GM06990 (cell line): ENCODE results near the gene TOR1AIP1.

Source experiments
- DNase-seq: peaks from one replicate; pipeline ENCODE4 v3.0.0-alpha.2; 2011; ENCODE audit not compliant: insufficient read length; ENCODE audit errors: extremely low read depth
- H3K27me3 ChIP-seq: replicated peaks from 2 replicates; pipeline ENCODE4 v1.6.0; 2011; ENCODE audit warnings: low read length; ENCODE audit not compliant: control insufficient read depth, insufficient read depth
- H3K36me3 ChIP-seq: 2 replicates; pipeline ENCODE4 v1.5.1; 2011; ENCODE audit warnings: low read length; ENCODE audit not compliant: control insufficient read depth, insufficient read depth
- H3K4me3 ChIP-seq: replicated peaks from 2 replicates; pipeline ENCODE4 v1.5.1; 2011; ENCODE audit warnings: low read depth, mild to moderate bottlenecking, control low read depth, low read length
- TF ChIP-seq, protein P1 (sequence below): IDR thresholded peaks from 2 replicates; pipeline ENCODE4 v1.5.1; 2011; ENCODE audit warnings: low read length, control low read depth, mild to moderate bottlenecking, inconsistent platforms; ENCODE audit not compliant: insufficient read depth, poor library complexity, severe bottlenecking

TOR1AIP1 gene

DNA sequence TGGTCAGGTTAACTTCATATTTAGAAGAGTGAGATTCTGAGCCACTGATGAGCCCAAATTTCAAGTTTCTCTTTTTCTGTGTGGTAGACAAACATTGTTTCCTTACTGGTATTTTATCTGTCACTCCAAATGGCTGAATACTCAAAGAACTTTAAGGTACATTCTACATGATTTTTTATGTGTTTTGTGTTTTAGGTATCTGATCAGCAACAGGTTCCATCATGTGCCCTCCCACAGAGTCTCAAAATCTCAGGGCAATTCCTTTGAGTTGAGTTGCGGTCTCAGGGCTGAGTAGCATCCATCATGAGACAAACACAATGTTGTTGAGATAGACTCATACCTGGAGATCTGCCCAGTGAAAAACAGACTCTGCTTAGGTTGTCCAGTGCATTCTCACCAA lies 57.9 kb downstream of the TOR1AIP1 start:
- Histone ChIP-seq H3K4me3 (no peak overlapping the region), H3K36me3 (no peaks in the 10 kb centered on the region), H3K27me3 (no peaks in the 10 kb centered on the region)
- DNase-seq = no peak
- TF ChIP-seq, protein P1, sequence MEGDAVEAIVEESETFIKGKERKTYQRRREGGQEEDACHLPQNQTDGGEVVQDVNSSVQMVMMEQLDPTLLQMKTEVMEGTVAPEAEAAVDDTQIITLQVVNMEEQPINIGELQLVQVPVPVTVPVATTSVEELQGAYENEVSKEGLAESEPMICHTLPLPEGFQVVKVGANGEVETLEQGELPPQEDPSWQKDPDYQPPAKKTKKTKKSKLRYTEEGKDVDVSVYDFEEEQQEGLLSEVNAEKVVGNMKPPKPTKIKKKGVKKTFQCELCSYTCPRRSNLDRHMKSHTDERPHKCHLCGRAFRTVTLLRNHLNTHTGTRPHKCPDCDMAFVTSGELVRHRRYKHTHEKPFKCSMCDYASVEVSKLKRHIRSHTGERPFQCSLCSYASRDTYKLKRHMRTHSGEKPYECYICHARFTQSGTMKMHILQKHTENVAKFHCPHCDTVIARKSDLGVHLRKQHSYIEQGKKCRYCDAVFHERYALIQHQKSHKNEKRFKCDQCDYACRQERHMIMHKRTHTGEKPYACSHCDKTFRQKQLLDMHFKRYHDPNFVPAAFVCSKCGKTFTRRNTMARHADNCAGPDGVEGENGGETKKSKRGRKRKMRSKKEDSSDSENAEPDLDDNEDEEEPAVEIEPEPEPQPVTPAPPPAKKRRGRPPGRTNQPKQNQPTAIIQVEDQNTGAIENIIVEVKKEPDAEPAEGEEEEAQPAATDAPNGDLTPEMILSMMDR = no peak

DNA sequence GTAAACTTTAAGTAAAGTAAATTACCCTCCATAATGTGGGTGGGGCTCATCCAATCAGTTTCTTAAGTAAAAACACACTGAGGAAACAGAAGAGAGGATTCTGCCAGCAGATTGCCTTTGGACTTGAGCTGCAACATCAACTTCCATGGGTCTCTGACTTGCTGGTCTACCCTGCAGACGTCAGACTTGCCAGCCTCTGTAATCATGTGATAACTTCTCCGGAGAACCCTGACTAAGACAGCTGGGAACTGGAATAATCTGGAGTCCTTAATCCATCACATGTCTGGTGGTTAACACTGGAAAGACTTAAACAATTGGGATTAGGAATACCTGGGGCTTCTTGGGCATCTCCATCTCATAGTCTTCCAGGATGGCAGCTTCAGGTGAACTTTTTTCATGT lies 59.4 kb downstream of the TOR1AIP1 start:
- TF ChIP-seq, protein P1 = no peak

DNA sequence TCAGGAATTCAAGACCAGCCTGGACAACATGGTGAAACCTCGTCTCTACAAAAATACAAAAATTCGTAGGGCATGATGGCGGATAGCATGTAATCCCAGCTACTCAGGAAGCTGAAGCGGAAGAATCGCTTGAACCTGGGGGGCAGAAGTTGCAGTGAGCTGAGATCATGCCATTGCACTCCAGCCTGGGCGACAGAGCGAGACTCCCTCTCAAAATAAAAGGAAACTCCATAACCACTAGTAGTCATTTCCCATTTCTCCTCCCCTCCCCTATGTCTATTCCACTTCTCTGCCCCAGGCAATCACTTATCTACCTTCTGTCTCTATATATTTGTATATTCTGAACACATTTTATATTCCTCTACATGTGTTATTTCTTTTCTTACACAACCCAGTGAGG lies 68.6 kb downstream of the TOR1AIP1 start:
- no peak overlapping the region for H3K4me3 ChIP-seq
- no peaks in the 10 kb centered on the region for H3K36me3 ChIP-seq
- DNase-seq = no peak
- TF ChIP-seq, protein P1 = no peak
- no peaks in the 10 kb centered on the region for H3K27me3 ChIP-seq

More for the DNA sequence above, 59.4 kb downstream of the TOR1AIP1 start:
- no peak for DNase-seq
- Histone ChIP-seq H3K36me3 (no peaks in the 10 kb centered on the region), H3K27me3 (no peaks in the 10 kb centered on the region), H3K4me3 (no peak overlapping the region)

DNA sequence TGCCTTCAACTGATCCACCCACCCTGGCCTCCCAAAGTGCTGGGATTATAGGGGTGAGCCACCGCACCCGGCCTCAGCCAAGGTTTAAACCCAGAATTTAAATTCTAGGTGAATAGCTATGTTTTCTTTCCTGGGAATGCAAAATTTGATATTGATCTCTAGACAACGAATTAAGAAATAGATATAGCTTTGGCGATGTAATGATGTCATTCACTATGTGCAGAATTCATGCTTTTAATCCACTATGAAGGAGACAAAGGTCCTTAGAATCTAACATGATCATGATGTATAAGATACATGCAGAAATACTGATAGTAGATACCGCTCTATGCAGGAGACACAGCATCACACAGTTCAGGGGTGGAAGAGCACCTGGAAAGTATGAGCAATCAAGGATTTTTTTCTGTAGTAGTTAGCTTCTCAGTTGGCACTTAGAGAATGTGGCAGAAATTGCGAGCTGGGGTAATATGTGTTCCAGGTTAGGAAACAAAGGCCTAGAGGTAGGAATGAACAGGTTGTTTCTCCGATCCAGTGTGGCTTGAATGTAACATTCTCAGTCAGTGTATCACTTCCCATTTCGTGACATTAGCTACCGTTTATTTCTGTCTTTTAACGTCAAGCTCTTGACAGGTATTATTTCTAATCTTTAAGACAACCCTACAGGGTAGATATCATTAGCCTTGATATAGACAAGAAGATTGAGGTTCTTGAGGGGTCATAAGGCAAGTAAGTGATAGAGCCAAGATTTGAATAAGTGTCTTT lies 69.5 kb downstream of the TOR1AIP1 start:
- peak; percentile 22 for DNase-seq
- Histone ChIP-seq H3K4me3 (no peak overlapping the region), H3K36me3 (no peaks in the 10 kb centered on the region), H3K27me3 (no peaks in the 10 kb centered on the region)
- TF ChIP-seq, protein P1 = no peak

DNA sequence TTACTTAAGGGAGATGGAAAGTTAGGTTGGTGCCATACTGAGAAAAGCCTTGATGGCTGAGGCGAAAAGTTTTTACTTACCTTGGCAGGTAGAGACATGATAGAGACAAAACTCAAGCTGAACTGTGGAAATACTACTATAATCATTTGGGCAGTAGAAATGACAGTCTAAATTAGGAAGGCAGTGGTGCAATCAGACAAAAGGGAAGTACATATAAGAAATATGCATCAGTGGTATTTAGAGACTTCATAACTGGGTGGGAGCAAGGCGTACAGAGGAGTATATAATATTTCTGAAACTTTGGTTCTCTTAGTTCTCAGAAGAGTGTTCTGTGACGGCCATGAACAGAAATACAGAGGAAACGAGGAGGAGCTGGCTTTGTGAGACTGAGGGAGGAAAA lies 70.1 kb downstream of the TOR1AIP1 start:
- no peak for DNase-seq
- no peaks in the 10 kb centered on the region for H3K27me3 ChIP-seq
- H3K36me3 ChIP-seq = no peaks in the 10 kb centered on the region
- TF ChIP-seq, protein P1 = no peak
- no peak overlapping the region for H3K4me3 ChIP-seq
